Measurements from ENCODE around the gene RSPH10B.
"Not testable (repeated sequence)": the region's sequence is repeated elsewhere in the genome, so short reads cannot be mapped to it uniquely, and the experiment has no call there.

DNA sequence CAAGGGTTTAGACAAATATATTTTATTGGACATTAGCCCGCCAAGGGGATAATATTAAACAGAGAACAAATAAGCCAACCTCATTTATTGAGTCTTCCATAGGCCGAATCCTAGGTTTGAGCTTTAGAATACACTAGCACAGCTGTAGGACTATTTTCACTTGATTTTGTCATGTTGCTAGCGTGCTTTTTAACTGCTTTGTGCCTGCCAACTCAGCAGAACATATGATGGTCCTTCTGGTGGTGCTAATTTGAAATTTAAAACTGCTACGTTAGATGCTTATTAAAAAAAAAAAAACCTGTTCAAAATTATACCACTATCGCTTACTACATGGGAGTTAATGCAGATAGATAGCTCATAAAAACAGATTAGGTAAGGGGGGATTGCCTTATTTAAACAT is 86.1 kb downstream of the RSPH10B start:
- TF ChIP-seq CTCF (IDR thresholded peaks at IDR 0.05 in 8 of 11, conservative IDR thresholded peaks at IDR 0.05 in 3 of 11); POLR2A (IDR thresholded peaks at IDR 0.05): not testable (repeated sequence)
